OCI-LY7 (cell line): ENCODE measurements around the gene PHEX. TPM values are rescaled to one million over a fixed set of nuclear protein-coding genes. Genes with fewer than 3 reads are reported as not detected.

Experiments used
- BruUV-seq: library from RNA; stranded (reverse); fragments of 400-500 nt; replicated peaks from 2 replicates; lab custom pipeline; 2021; lab: Mats Ljungman, UMichigan
- CTCF ChIA-PET: fragments of 300-600 bp; sonication (Branson Sonifier 250); formaldehyde crosslinking; loops from one replicate; lab custom pipeline; 2022; ENCODE audit warnings: antibody characterized with exemption; ENCODE audit not compliant: unreplicated experiment; lab: Charles Lee
- POLR2A ChIA-PET: fragments of 300-600 bp; sonication (Branson Sonifier 250); formaldehyde crosslinking; loops from one replicate; lab custom pipeline; 2022; ENCODE audit warnings: antibody characterized with exemption; lab: Charles Lee
- DNase-seq: peaks from one replicate; pipeline ENCODE4 v3.0.0-alpha.2; 2015; ENCODE audit warnings: low spot score
- H2AFZ ChIP-seq: fragments of 200-600 bp; sonication (generic), shearing (Covaris generic); 2 replicates; pipeline ENCODE4 v1.6.1; 2014; ENCODE audit warnings: mild to moderate bottlenecking, antibody characterized with exemption, low read length, moderate library complexity
- H3K27ac ChIP-seq: fragments of 200-600 bp; sonication (generic); 2 replicates; pipeline ENCODE4 v1.5.1; 2014; ENCODE audit warnings: mixed run types, low read depth, mild to moderate bottlenecking, moderate library complexity, low read length, inconsistent platforms; ENCODE audit not compliant: poor library complexity, severe bottlenecking
- H3K36me3 ChIP-seq: fragments of 200-600 bp; sonication (generic); 2 replicates; pipeline ENCODE4 v1.6.1; 2014; ENCODE audit warnings: mild to moderate bottlenecking, antibody characterized with exemption, low read length, moderate library complexity, mixed read lengths; ENCODE audit not compliant: insufficient read depth
- H3K4me1 ChIP-seq: fragments of 200-600 bp; sonication (generic); 2 replicates; pipeline ENCODE4 v1.5.1; 2014; ENCODE audit warnings: mild to moderate bottlenecking, low read length; ENCODE audit not compliant: insufficient read depth, poor library complexity, severe bottlenecking
- H3K4me2 ChIP-seq: fragments of 200-600 bp; sonication (generic); 2 replicates; pipeline ENCODE4 v1.6.1; 2014; ENCODE audit warnings: mild to moderate bottlenecking, low read length
- H3K4me3 ChIP-seq: fragments of 200-600 bp; sonication (generic); 2 replicates; pipeline ENCODE4 v1.5.1; 2014; ENCODE audit warnings: mild to moderate bottlenecking, low read depth, low read length; ENCODE audit not compliant: poor library complexity, severe bottlenecking
- H3K79me2 ChIP-seq: fragments of 200-600 bp; sonication (generic); 2 replicates; pipeline ENCODE4 v1.6.1; 2016; ENCODE audit warnings: low read depth, mild to moderate bottlenecking, low read length, moderate library complexity, mixed read lengths; ENCODE audit not compliant: insufficient read depth
- H3K9me2 ChIP-seq: fragments of 200-600 bp; sonication (generic); 2 replicates; pipeline ENCODE4 v1.6.1; 2016; ENCODE audit warnings: mild to moderate bottlenecking, low read length, mixed read lengths; ENCODE audit not compliant: insufficient read depth
- H3K9me3 ChIP-seq: fragments of 200-600 bp; sonication (generic); 2 replicates; pipeline ENCODE4 v1.6.1; 2014; ENCODE audit warnings: mild to moderate bottlenecking, mixed run types, low read length, mixed read lengths
- H4K20me1 ChIP-seq: fragments of 200-600 bp; sonication (generic); 2 replicates; pipeline ENCODE4 v1.6.1; 2014; ENCODE audit warnings: mild to moderate bottlenecking, antibody characterized with exemption, low read length, moderate library complexity, mixed read lengths; ENCODE audit not compliant: insufficient read depth
- CTCF ChIP-seq: fragments of 200-600 bp; sonication (generic); conservative IDR thresholded peaks from 2 replicates; pipeline ENCODE4 v1.5.1; 2014; ENCODE audit warnings: mild to moderate bottlenecking, antibody characterized with exemption, low read length, moderate library complexity, mixed read lengths
- EZH2phosphoT487 ChIP-seq: fragments of 200-600 bp; sonication (generic); IDR thresholded peaks from 2 replicates; pipeline ENCODE4 v1.6.1; 2018; ENCODE audit warnings: low read depth, borderline replicate concordance, mild to moderate bottlenecking, mixed run types, antibody characterized with exemption, low read length, moderate library complexity, mixed read lengths
- intact Hi-C: fragments of 100-400 bp; cut with micrococcal nuclease; formaldehyde crosslinking; loops from one replicate; pipeline ENCODE4 v1.10.0; 2022; ENCODE audit not compliant: unreplicated experiment
- total RNA-seq, 2 experiments: library from RNA; depleted of rRNA in 1 of 2; stranded (reverse); fragments of >200 nt in 1 of 2; shearing (Covaris generic) in 1 of 2; gene quantifications; 2 replicates each; pipeline ENCODE4 v1.2.3, GENCODE V29; 2014 to 2022

PHEX gene
- total RNA-seq, 2 experiments from 2014 or later = 0.09 TPM; not detected in 1

GRCh38 chrX:22147942-22148341 lies 115.8 kb downstream of the PHEX start:
- intact Hi-C loops = loop anchor here (10.0 kb wide), 1 partner anchor 597 kb away; no protein-coding TSS in a partner anchor
- TF ChIP-seq EZH2phosphoT487 (no peak), CTCF (no peak)
- Histone ChIP-seq H3K79me2 (no peaks in the 10 kb centered on the region), H3K36me3 (no peaks in the 10 kb centered on the region), H3K4me2 (no peak overlapping the region), H3K4me3 (no peak overlapping the region), H3K4me1 (no peaks in the 10 kb centered on the region), H2AFZ (no peak overlapping the region), H3K9me2 (no peaks in the 10 kb centered on the region), H3K27ac (no peak overlapping the region), H3K9me3 (no peaks in the 10 kb centered on the region), H4K20me1 (no peaks in the 10 kb centered on the region)
- CTCF ChIA-PET = no interaction called here
- POLR2A ChIA-PET = no interaction called here
- DNase-seq = no peak
- BruUV-seq = no TSS peak

- Histone ChIP-seq H3K36me3 (no peaks in the 10 kb centered on the region), H3K4me2 (no peak overlapping the region), H3K79me2 (no peaks in the 10 kb centered on the region), H2AFZ (no peak overlapping the region), H3K9me2 (no peaks in the 10 kb centered on the region), H3K27ac (no peak overlapping the region), H4K20me1 (no peaks in the 10 kb centered on the region), H3K9me3 (no peaks in the 10 kb centered on the region), H3K4me1 (no peaks in the 10 kb centered on the region), H3K4me3 (no peak overlapping the region)
- intact Hi-C loops = loop anchor here (10.0 kb wide), 1 partner anchor 596 kb away; no protein-coding TSS in a partner anchor
- DNase-seq = no peak
- no TSS peak for BruUV-seq
- TF ChIP-seq CTCF (no peak), EZH2phosphoT487 (no peak)
- ChIA-PET POLR2A (interaction anchor here (1.0 kb wide), 1 partner anchor 13 kb away, joined by 3 read pairs; no protein-coding TSS in a partner anchor), CTCF (no interaction called here)
Observed at GRCh38 chrX:22148565-22148964, 116.4 kb downstream of the PHEX start.

GRCh38 chrX:22150371-22150770 lies 118.2 kb downstream of the PHEX start:
- intact Hi-C loops = no loop called here

More at GRCh38 chrX:22150371-22150770, 118.2 kb downstream of the PHEX start:
- H3K4me1 ChIP-seq = no peaks in the 10 kb centered on the region
- H3K4me3 ChIP-seq = no peak overlapping the region
- no peak overlapping the region for H3K27ac ChIP-seq
- H3K79me2 ChIP-seq = no peaks in the 10 kb centered on the region
- TF ChIP-seq CTCF = no peak
- no peak for TF ChIP-seq EZH2phosphoT487
- H3K4me2 ChIP-seq = no peak overlapping the region
- no peak for DNase-seq
- ChIA-PET CTCF (no interaction called here), POLR2A (no interaction called here)
- no peaks in the 10 kb centered on the region for H3K9me2 ChIP-seq
- H4K20me1 ChIP-seq = no peaks in the 10 kb centered on the region
- no peaks in the 10 kb centered on the region for H3K9me3 ChIP-seq
- no peaks in the 10 kb centered on the region for H3K36me3 ChIP-seq
- no TSS peak for BruUV-seq
- no peak overlapping the region for H2AFZ ChIP-seq
